C4-2B (cell line): ENCODE data around the gene SPOCK1.

Experiments
- ZFX ChIP-seq: fragments of 450-650 bp; IDR thresholded peaks from 2 replicates; pipeline ENCODE4 v1.6.1; 2017
- TF ChIP-seq, protein P1 (sequence below): fragments of 450-650 bp; conservative IDR thresholded peaks from 2 replicates; pipeline ENCODE4 v1.5.1; 2017; ENCODE audit warnings: mild to moderate bottlenecking

GRCh38 chr5:137497396-137498290 lies 1.5 kb downstream of the SPOCK1 start:
- TF ChIP-seq, protein P1, sequence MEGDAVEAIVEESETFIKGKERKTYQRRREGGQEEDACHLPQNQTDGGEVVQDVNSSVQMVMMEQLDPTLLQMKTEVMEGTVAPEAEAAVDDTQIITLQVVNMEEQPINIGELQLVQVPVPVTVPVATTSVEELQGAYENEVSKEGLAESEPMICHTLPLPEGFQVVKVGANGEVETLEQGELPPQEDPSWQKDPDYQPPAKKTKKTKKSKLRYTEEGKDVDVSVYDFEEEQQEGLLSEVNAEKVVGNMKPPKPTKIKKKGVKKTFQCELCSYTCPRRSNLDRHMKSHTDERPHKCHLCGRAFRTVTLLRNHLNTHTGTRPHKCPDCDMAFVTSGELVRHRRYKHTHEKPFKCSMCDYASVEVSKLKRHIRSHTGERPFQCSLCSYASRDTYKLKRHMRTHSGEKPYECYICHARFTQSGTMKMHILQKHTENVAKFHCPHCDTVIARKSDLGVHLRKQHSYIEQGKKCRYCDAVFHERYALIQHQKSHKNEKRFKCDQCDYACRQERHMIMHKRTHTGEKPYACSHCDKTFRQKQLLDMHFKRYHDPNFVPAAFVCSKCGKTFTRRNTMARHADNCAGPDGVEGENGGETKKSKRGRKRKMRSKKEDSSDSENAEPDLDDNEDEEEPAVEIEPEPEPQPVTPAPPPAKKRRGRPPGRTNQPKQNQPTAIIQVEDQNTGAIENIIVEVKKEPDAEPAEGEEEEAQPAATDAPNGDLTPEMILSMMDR: no peak
- TF ChIP-seq ZFX: no peak
